NT2/D1 (cell line): ENCODE measurements around the gene IMPA2.

Source experiments
- SUZ12 ChIP-seq: IDR thresholded peaks from 2 replicates; pipeline ENCODE4 v1.6.1; 2011; ENCODE audit not compliant: insufficient read length, insufficient read depth; ENCODE audit errors: extremely low read depth
- YY1 ChIP-seq: IDR thresholded peaks from 2 replicates; pipeline ENCODE4 v1.6.1; 2011; ENCODE audit not compliant: insufficient read length, insufficient read depth
- ZNF274 ChIP-seq: IDR thresholded peaks from 2 replicates; pipeline ENCODE4 v1.6.1; 2011; ENCODE audit warnings: mild to moderate bottlenecking, low read depth, low read length

GRCh38 chr18:12046751-12047335 lies 65.5 kb downstream of the IMPA2 start:
- TF ChIP-seq ZNF274: no peak
- TF ChIP-seq SUZ12: no peak
- TF ChIP-seq YY1: no peak
